GM10266 (cell line): ENCODE measurements around the gene NSMCE1.
"Not testable (repeated sequence)": the region's sequence is repeated elsewhere in the genome, so short reads cannot be mapped to it uniquely, and the experiment has no call there.

Source experiments
- DNase-seq: peaks from one replicate; pipeline ENCODE4 v3.0.0; 2012; ENCODE audit errors: extremely low spot score
- CTCF ChIP-seq: IDR thresholded peaks from 2 replicates; pipeline ENCODE4 v1.5.1; 2012; ENCODE audit warnings: mild to moderate bottlenecking, low read depth; ENCODE audit not compliant: control insufficient read depth, insufficient read depth; ENCODE audit errors: missing control alignments

The NSMCE1 gene

GRCh38 chr16:27208081-27208680 lies 60.4 kb downstream of the NSMCE1 start:
- no peak for DNase-seq
- TF ChIP-seq CTCF, result no peak

- DNase-seq, result not testable (repeated sequence)
Observed at GRCh38 chr16:27207121-27207520, 61.5 kb downstream of the NSMCE1 start.

- no peak for DNase-seq
- TF ChIP-seq CTCF, result no peak
Observed at GRCh38 chr16:27205423-27206065, 63.0 kb downstream of the NSMCE1 start.

- no peak for DNase-seq
- TF ChIP-seq CTCF, result no peak
Observed at GRCh38 chr16:27204312-27204915, 64.2 kb downstream of the NSMCE1 start.

GRCh38 chr16:27203507-27204311 lies 64.9 kb downstream of the NSMCE1 start, which contains the start of gene KDM8:
Gene KDM8, plus strand, starts transcription at chr16:27203526. Its CDS starts 6,598 bp downstream, at chr16:27210124.
- no peak for TF ChIP-seq CTCF
- DNase-seq, result peak; percentile 95

- peak; percentile 79 for DNase-seq
- no peak for TF ChIP-seq CTCF
Observed at GRCh38 chr16:27202923-27203506, 65.6 kb downstream of the NSMCE1 start.

- not testable (repeated sequence) for DNase-seq
Observed at GRCh38 chr16:27200914-27201313, 67.7 kb downstream of the NSMCE1 start.
